ENCODE data around the gene STPG2. TPM values are rescaled to one million over a fixed set of nuclear protein-coding genes. Genes with fewer than 3 reads are reported as not detected.

The STPG2 gene
- total RNA-seq, 1 donor from 2014 or later = 0.52 TPM

GRCh38 chr4:97866821-97867556 lies 276.3 kb downstream of the STPG2 start:
- Histone ChIP-seq H3K27me3 (ENCODE audit: control insufficient read depth in 3 of 3, insufficient read depth in 3 of 3, low read length in 3 of 3) (no peaks in the 10 kb centered on the region), H3K4me3 (ENCODE audit: low read length in 3 of 3) (no peak overlapping the region)

GRCh38 chr4:97851115-97851514 lies 292.2 kb downstream of the STPG2 start:
- Histone ChIP-seq H3K4me1 (ENCODE audit: control insufficient read depth in 3 of 3, insufficient read depth in 3 of 3, low read length in 3 of 3) (no peaks in the 10 kb centered on the region), H3K4me3 (ENCODE audit: low read length in 3 of 3) (no peak overlapping the region), H3K9me3 (ENCODE audit: control insufficient read depth in 3 of 3, low read length in 3 of 3) (peaks cover 0 to 2% (median 2%) of the 10 kb centered on the region in 3 donors), H3K27me3 (ENCODE audit: control insufficient read depth in 3 of 3, insufficient read depth in 3 of 3, low read length in 3 of 3) (no peaks in the 10 kb centered on the region), H3K27ac (ENCODE audit: low read depth, low read length) (no peak overlapping the region), H3K9ac (ENCODE audit: low read depth in 1 of 3, low read length in 3 of 3) (no peak overlapping the region), H3K36me3 (ENCODE audit: control insufficient read depth in 3 of 3, insufficient read depth in 3 of 3, low read length in 3 of 3) (no peaks in the 10 kb centered on the region)

More at GRCh38 chr4:97866821-97867556, 276.3 kb downstream of the STPG2 start:
- Histone ChIP-seq H3K9ac (ENCODE audit: low read depth in 1 of 3, low read length in 3 of 3) (no peak overlapping the region), H3K9me3 (ENCODE audit: control insufficient read depth in 3 of 3, low read length in 3 of 3) (no peaks in the 10 kb centered on the region), H3K36me3 (ENCODE audit: control insufficient read depth in 3 of 3, insufficient read depth in 3 of 3, low read length in 3 of 3) (no peaks in the 10 kb centered on the region), H3K4me1 (ENCODE audit: control insufficient read depth in 3 of 3, insufficient read depth in 3 of 3, low read length in 3 of 3) (no peaks in the 10 kb centered on the region), H3K27ac (ENCODE audit: low read depth, low read length) (no peak overlapping the region)

- no peak overlapping the region for H3K9ac ChIP-seq (ENCODE audit: low read depth in 1 of 3, low read length in 3 of 3)
- no peaks in the 10 kb centered on the region for H3K9me3 ChIP-seq (ENCODE audit: control insufficient read depth in 3 of 3, low read length in 3 of 3)
- no peak overlapping the region for H3K27ac ChIP-seq (ENCODE audit: low read depth, low read length)
- H3K27me3 ChIP-seq (ENCODE audit: control insufficient read depth in 3 of 3, insufficient read depth in 3 of 3, low read length in 3 of 3) = no peaks in the 10 kb centered on the region
- no peaks in the 10 kb centered on the region for H3K36me3 ChIP-seq (ENCODE audit: control insufficient read depth in 3 of 3, insufficient read depth in 3 of 3, low read length in 3 of 3)
- H3K4me3 ChIP-seq (ENCODE audit: low read length in 3 of 3) = no peak overlapping the region
- H3K4me1 ChIP-seq (ENCODE audit: control insufficient read depth in 3 of 3, insufficient read depth in 3 of 3, low read length in 3 of 3) = no peaks in the 10 kb centered on the region
Measured at GRCh38 chr4:97845758-97846157, 297.5 kb downstream of the STPG2 start.

GRCh38 chr4:97841512-97841911 lies 301.8 kb downstream of the STPG2 start:
- Histone ChIP-seq H3K4me1 (ENCODE audit: control insufficient read depth in 3 of 3, insufficient read depth in 3 of 3, low read length in 3 of 3) (no peaks in the 10 kb centered on the region), H3K9me3 (ENCODE audit: control insufficient read depth in 3 of 3, low read length in 3 of 3) (no peaks in the 10 kb centered on the region), H3K4me3 (ENCODE audit: low read length in 3 of 3) (no peak overlapping the region), H3K9ac (ENCODE audit: low read depth in 1 of 3, low read length in 3 of 3) (no peak overlapping the region), H3K27me3 (ENCODE audit: control insufficient read depth in 3 of 3, insufficient read depth in 3 of 3, low read length in 3 of 3) (no peaks in the 10 kb centered on the region), H3K36me3 (ENCODE audit: control insufficient read depth in 3 of 3, insufficient read depth in 3 of 3, low read length in 3 of 3) (no peaks in the 10 kb centered on the region), H3K27ac (ENCODE audit: low read depth, low read length) (no peak overlapping the region)

GRCh38 chr4:97836662-97837061 lies 306.6 kb downstream of the STPG2 start:
- Histone ChIP-seq H3K27ac (ENCODE audit: low read depth, low read length) (no peak overlapping the region), H3K27me3 (ENCODE audit: control insufficient read depth in 3 of 3, insufficient read depth in 3 of 3, low read length in 3 of 3) (no peaks in the 10 kb centered on the region), H3K36me3 (ENCODE audit: control insufficient read depth in 3 of 3, insufficient read depth in 3 of 3, low read length in 3 of 3) (no peaks in the 10 kb centered on the region), H3K9ac (ENCODE audit: low read depth in 1 of 3, low read length in 3 of 3) (no peak overlapping the region), H3K9me3 (ENCODE audit: control insufficient read depth in 3 of 3, low read length in 3 of 3) (no peaks in the 10 kb centered on the region), H3K4me3 (ENCODE audit: low read length in 3 of 3) (no peak overlapping the region), H3K4me1 (ENCODE audit: control insufficient read depth in 3 of 3, insufficient read depth in 3 of 3, low read length in 3 of 3) (no peaks in the 10 kb centered on the region)

GRCh38 chr4:97828646-97829045 lies 314.6 kb downstream of the STPG2 start:
- Histone ChIP-seq H3K9me3 (ENCODE audit: control insufficient read depth in 3 of 3, low read length in 3 of 3) (no peaks in the 10 kb centered on the region), H3K27me3 (ENCODE audit: control insufficient read depth in 3 of 3, insufficient read depth in 3 of 3, low read length in 3 of 3) (no peaks in the 10 kb centered on the region), H3K9ac (ENCODE audit: low read depth in 1 of 3, low read length in 3 of 3) (no peak overlapping the region), H3K27ac (ENCODE audit: low read depth, low read length) (no peak overlapping the region), H3K4me3 (ENCODE audit: low read length in 3 of 3) (no peak overlapping the region), H3K36me3 (ENCODE audit: control insufficient read depth in 3 of 3, insufficient read depth in 3 of 3, low read length in 3 of 3) (no peaks in the 10 kb centered on the region), H3K4me1 (ENCODE audit: control insufficient read depth in 3 of 3, insufficient read depth in 3 of 3, low read length in 3 of 3) (no peaks in the 10 kb centered on the region)

GRCh38 chr4:97819294-97819693 lies 324.0 kb downstream of the STPG2 start:
- Histone ChIP-seq H3K27me3 (ENCODE audit: control insufficient read depth in 3 of 3, insufficient read depth in 3 of 3, low read length in 3 of 3) (no peaks in the 10 kb centered on the region), H3K4me3 (ENCODE audit: low read length in 3 of 3) (no peak overlapping the region), H3K9ac (ENCODE audit: low read depth in 1 of 3, low read length in 3 of 3) (no peak overlapping the region), H3K9me3 (ENCODE audit: control insufficient read depth in 3 of 3, low read length in 3 of 3) (no peaks in the 10 kb centered on the region), H3K27ac (ENCODE audit: low read depth, low read length) (no peak overlapping the region), H3K4me1 (ENCODE audit: control insufficient read depth in 3 of 3, insufficient read depth in 3 of 3, low read length in 3 of 3) (no peaks in the 10 kb centered on the region), H3K36me3 (ENCODE audit: control insufficient read depth in 3 of 3, insufficient read depth in 3 of 3, low read length in 3 of 3) (no peaks in the 10 kb centered on the region)

GRCh38 chr4:97812768-97813167 lies 330.5 kb downstream of the STPG2 start:
- no peak overlapping the region for H3K27ac ChIP-seq (ENCODE audit: low read depth, low read length)

GRCh38 chr4:97786306-97786920 lies 356.9 kb downstream of the STPG2 start:
- Histone ChIP-seq H3K36me3 (ENCODE audit: control insufficient read depth in 3 of 3, insufficient read depth in 3 of 3, low read length in 3 of 3) (no peaks in the 10 kb centered on the region), H3K27me3 (ENCODE audit: control insufficient read depth in 3 of 3, insufficient read depth in 3 of 3, low read length in 3 of 3) (no peaks in the 10 kb centered on the region), H3K9me3 (ENCODE audit: control insufficient read depth in 3 of 3, low read length in 3 of 3) (no peaks in the 10 kb centered on the region), H3K9ac (ENCODE audit: low read depth in 1 of 3, low read length in 3 of 3) (no peak overlapping the region), H3K4me3 (ENCODE audit: low read length in 3 of 3) (no peak overlapping the region), H3K27ac (ENCODE audit: low read depth, low read length) (no peak overlapping the region), H3K4me1 (ENCODE audit: control insufficient read depth in 3 of 3, insufficient read depth in 3 of 3, low read length in 3 of 3) (no peaks in the 10 kb centered on the region)

More at GRCh38 chr4:97812768-97813167, 330.5 kb downstream of the STPG2 start:
- Histone ChIP-seq H3K36me3 (ENCODE audit: control insufficient read depth in 3 of 3, insufficient read depth in 3 of 3, low read length in 3 of 3) (no peaks in the 10 kb centered on the region), H3K27me3 (ENCODE audit: control insufficient read depth in 3 of 3, insufficient read depth in 3 of 3, low read length in 3 of 3) (no peaks in the 10 kb centered on the region), H3K9ac (ENCODE audit: low read depth in 1 of 3, low read length in 3 of 3) (no peak overlapping the region), H3K9me3 (ENCODE audit: control insufficient read depth in 3 of 3, low read length in 3 of 3) (no peaks in the 10 kb centered on the region), H3K4me3 (ENCODE audit: low read length in 3 of 3) (no peak overlapping the region), H3K4me1 (ENCODE audit: control insufficient read depth in 3 of 3, insufficient read depth in 3 of 3, low read length in 3 of 3) (no peaks in the 10 kb centered on the region)

GRCh38 chr4:97778174-97778573 lies 365.1 kb downstream of the STPG2 start:
- H3K9ac ChIP-seq (ENCODE audit: low read depth in 1 of 3, low read length in 3 of 3) = no peak overlapping the region
- H3K36me3 ChIP-seq (ENCODE audit: control insufficient read depth in 3 of 3, insufficient read depth in 3 of 3, low read length in 3 of 3) = no peaks in the 10 kb centered on the region
- H3K27ac ChIP-seq (ENCODE audit: low read depth, low read length) = no peak overlapping the region
- H3K4me3 ChIP-seq (ENCODE audit: low read length in 3 of 3) = no peak overlapping the region
- H3K9me3 ChIP-seq (ENCODE audit: control insufficient read depth in 3 of 3, low read length in 3 of 3) = no peaks in the 10 kb centered on the region
- H3K4me1 ChIP-seq (ENCODE audit: control insufficient read depth in 3 of 3, insufficient read depth in 3 of 3, low read length in 3 of 3) = no peaks in the 10 kb centered on the region
- H3K27me3 ChIP-seq (ENCODE audit: control insufficient read depth in 3 of 3, insufficient read depth in 3 of 3, low read length in 3 of 3) = no peaks in the 10 kb centered on the region
